HepG2 (cell line): Measurements from ENCODE around the gene RNF208. TPM values are rescaled to one million over a fixed set of nuclear protein-coding genes. Genes with fewer than 3 reads are reported as not detected.

ENCODE experiments used
- CTCF ChIP-seq: sonication (generic); formaldehyde crosslinking; IDR thresholded peaks from 2 replicates; pipeline ENCODE4 v1.5.0; 2020; ENCODE audit warnings: mild to moderate bottlenecking, missing genetic modification reagents, moderate library complexity
- MATR3 ChIP-seq: sonication (generic); formaldehyde crosslinking; IDR thresholded peaks from 2 replicates; pipeline ENCODE4 v1.4.0; 2020; ENCODE audit warnings: missing genetic modification reagents
- PHF5A ChIP-seq: IDR thresholded peaks from one replicate; pipeline ENCODE4 v1.6.1; 2018; ENCODE audit warnings: low read depth, missing genetic modification reagents; ENCODE audit not compliant: unreplicated experiment
- PPARG ChIP-seq: conservative IDR thresholded peaks from 2 replicates; pipeline ENCODE4 v1.6.1; 2016; ENCODE audit warnings: missing biosample characterization, missing genetic modification reagents
- SIN3B ChIP-seq: fragments of 150-350 bp; IDR thresholded peaks from 2 replicates; pipeline ENCODE4 v1.6.1; 2014; ENCODE audit warnings: low read length
- ZNF350 ChIP-seq: sonication (generic); formaldehyde crosslinking; IDR thresholded peaks from 2 replicates; pipeline ENCODE4 v1.4.0; 2020; ENCODE audit warnings: mild to moderate bottlenecking, low read depth, missing genetic modification reagents, borderline replicate concordance
- ZNF354B ChIP-seq: sonication (generic); formaldehyde crosslinking; IDR thresholded peaks from 2 replicates; pipeline ENCODE4 v1.8.0; 2022; ENCODE audit warnings: mild to moderate bottlenecking, missing genetic modification reagents
- ZNF614 ChIP-seq: IDR thresholded peaks from 2 replicates; pipeline ENCODE4 v1.6.1; 2018; ENCODE audit warnings: missing biosample characterization, missing genetic modification reagents, inconsistent platforms, borderline replicate concordance
- ZXDC ChIP-seq: sonication (generic); formaldehyde crosslinking; IDR thresholded peaks from 2 replicates; pipeline ENCODE4 v1.5.0; 2020; ENCODE audit warnings: mild to moderate bottlenecking, missing genetic modification reagents
- polyA plus RNA-seq, 8 experiments: library from polyadenylated mRNA; depleted of rRNA in 3 of 8; stranded (reverse) in 7 of 8; unstranded in 1 of 8; fragments of >200 nt; fragmentation: Illumina TruSeq in 4 of 8; extraction: Trizol in 4 of 8; gene quantifications; 2 replicates each; pipeline versions ENCODE4 v1.2.1 to v1.2.3, GENCODE V29; 2011 to 2016; ENCODE audit warnings: low read depth in 4 of 8, missing spikeins in 1 of 8, mixed read lengths in 1 of 8; ENCODE audit not compliant: insufficient read depth in 1 of 8
- total RNA-seq, 5 experiments: library from RNA; depleted of rRNA; stranded (reverse); fragments of >200 nt; fragmentation: Illumina TruSeq; extraction: Trizol; gene quantifications; 2 replicates each; pipeline ENCODE4 v1.2.3, GENCODE V29; 2016; ENCODE audit warnings: low read depth in 1 of 5
- TF ChIP-seq, protein P1 (sequence below): sonication (generic); formaldehyde crosslinking; IDR thresholded peaks from 2 replicates; pipeline ENCODE4 v1.4.0; 2020; ENCODE audit warnings: missing genetic modification reagents, borderline replicate concordance
- TF ChIP-seq, protein P2 (sequence below), 2 experiments: IDR thresholded peaks; 2 replicates each; pipeline ENCODE4 v1.6.1; 2011 to 2012; ENCODE audit warnings: low read length in 2 of 2, borderline replicate concordance in 1 of 2, low read depth in 1 of 2, mild to moderate bottlenecking in 1 of 2, moderate library complexity in 1 of 2
- TF ChIP-seq, protein P3 (sequence below): sonication (generic); formaldehyde crosslinking; IDR thresholded peaks from 2 replicates; pipeline ENCODE4 v1.4.0; 2020; ENCODE audit warnings: missing genetic modification reagents
- TF ChIP-seq, protein P4 (sequence below): sonication (generic); formaldehyde crosslinking; conservative IDR thresholded peaks from 2 replicates; pipeline ENCODE4 v1.8.0; 2022; ENCODE audit warnings: mild to moderate bottlenecking, moderate library complexity, missing genetic modification reagents

Gene RNF208
- total and polyA plus RNA-seq, 2 of the 13 experiments (the other 11 are each of a cell fraction or from before 2014, with no cell fraction given), result 1.6 to 2.1 TPM

DNA sequence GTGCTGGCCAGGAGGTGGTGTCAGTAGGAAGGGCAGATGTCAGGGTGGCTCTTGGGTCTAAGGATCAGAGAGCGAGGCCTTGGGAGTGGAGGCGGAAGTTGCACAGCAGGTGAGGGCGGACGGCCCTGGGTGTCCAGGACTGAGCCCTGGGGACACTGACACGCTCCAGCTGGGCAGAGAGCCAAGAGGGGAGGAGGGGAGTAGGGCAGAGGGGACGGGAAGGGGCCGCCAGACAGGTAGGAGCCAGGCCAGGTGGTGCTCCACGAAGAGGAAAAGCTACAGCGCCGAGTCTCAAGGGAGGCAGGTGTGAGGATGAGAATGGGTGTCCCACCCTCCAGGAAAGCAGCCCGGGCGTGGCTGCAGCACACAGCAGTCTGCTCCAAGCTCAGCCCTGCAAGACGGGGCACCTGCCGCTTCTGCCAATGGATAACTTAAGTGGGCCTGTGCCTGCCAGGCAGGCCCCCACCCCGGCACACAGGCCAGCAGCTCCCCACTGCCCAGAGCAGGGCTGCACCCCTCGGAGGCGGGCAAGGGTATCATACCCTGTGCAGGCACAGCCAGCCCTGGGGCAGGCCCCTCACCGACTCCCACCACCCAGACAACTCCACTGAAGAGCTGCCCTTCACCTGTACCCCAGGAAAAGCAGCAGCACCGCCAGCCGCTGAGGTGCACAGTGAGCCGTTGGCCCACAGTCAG, 26.4 kb downstream of the RNF208 start (continued):
- TF ChIP-seq ZNF350 (CRISPR knock-in tag) (no peak), PPARG (CRISPR knock-in tag) (peak; percentile 68; the same call in 1 of the 2 replicates), SIN3B (no peak), ZNF354B (CRISPR knock-in tag) (no peak), MATR3 (CRISPR knock-in tag) (no peak), PHF5A (CRISPR knock-in tag) (no peak), ZNF614 (CRISPR knock-in tag) (no peak), CTCF (CRISPR knock-in tag) (peak; percentile 37; the same call in 1 of the 2 replicates), ZXDC (no peak)
- TF ChIP-seq, protein P1, sequence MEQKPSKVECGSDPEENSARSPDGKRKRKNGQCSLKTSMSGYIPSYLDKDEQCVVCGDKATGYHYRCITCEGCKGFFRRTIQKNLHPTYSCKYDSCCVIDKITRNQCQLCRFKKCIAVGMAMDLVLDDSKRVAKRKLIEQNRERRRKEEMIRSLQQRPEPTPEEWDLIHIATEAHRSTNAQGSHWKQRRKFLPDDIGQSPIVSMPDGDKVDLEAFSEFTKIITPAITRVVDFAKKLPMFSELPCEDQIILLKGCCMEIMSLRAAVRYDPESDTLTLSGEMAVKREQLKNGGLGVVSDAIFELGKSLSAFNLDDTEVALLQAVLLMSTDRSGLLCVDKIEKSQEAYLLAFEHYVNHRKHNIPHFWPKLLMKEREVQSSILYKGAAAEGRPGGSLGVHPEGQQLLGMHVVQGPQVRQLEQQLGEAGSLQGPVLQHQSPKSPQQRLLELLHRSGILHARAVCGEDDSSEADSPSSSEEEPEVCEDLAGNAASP (CRISPR knock-in tag), result no peak
- TF ChIP-seq, protein P2, sequence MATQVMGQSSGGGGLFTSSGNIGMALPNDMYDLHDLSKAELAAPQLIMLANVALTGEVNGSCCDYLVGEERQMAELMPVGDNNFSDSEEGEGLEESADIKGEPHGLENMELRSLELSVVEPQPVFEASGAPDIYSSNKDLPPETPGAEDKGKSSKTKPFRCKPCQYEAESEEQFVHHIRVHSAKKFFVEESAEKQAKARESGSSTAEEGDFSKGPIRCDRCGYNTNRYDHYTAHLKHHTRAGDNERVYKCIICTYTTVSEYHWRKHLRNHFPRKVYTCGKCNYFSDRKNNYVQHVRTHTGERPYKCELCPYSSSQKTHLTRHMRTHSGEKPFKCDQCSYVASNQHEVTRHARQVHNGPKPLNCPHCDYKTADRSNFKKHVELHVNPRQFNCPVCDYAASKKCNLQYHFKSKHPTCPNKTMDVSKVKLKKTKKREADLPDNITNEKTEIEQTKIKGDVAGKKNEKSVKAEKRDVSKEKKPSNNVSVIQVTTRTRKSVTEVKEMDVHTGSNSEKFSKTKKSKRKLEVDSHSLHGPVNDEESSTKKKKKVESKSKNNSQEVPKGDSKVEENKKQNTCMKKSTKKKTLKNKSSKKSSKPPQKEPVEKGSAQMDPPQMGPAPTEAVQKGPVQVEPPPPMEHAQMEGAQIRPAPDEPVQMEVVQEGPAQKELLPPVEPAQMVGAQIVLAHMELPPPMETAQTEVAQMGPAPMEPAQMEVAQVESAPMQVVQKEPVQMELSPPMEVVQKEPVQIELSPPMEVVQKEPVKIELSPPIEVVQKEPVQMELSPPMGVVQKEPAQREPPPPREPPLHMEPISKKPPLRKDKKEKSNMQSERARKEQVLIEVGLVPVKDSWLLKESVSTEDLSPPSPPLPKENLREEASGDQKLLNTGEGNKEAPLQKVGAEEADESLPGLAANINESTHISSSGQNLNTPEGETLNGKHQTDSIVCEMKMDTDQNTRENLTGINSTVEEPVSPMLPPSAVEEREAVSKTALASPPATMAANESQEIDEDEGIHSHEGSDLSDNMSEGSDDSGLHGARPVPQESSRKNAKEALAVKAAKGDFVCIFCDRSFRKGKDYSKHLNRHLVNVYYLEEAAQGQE (IDR thresholded peaks at IDR 0.05; ENCODE audit: borderline replicate concordance in 1 of 2, low read depth in 1 of 2, low read length in 2 of 2), result no peak
- TF ChIP-seq, protein P3, sequence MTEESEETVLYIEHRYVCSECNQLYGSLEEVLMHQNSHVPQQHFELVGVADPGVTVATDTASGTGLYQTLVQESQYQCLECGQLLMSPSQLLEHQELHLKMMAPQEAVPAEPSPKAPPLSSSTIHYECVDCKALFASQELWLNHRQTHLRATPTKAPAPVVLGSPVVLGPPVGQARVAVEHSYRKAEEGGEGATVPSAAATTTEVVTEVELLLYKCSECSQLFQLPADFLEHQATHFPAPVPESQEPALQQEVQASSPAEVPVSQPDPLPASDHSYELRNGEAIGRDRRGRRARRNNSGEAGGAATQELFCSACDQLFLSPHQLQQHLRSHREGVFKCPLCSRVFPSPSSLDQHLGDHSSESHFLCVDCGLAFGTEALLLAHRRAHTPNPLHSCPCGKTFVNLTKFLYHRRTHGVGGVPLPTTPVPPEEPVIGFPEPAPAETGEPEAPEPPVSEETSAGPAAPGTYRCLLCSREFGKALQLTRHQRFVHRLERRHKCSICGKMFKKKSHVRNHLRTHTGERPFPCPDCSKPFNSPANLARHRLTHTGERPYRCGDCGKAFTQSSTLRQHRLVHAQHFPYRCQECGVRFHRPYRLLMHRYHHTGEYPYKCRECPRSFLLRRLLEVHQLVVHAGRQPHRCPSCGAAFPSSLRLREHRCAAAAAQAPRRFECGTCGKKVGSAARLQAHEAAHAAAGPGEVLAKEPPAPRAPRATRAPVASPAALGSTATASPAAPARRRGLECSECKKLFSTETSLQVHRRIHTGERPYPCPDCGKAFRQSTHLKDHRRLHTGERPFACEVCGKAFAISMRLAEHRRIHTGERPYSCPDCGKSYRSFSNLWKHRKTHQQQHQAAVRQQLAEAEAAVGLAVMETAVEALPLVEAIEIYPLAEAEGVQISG (CRISPR knock-in tag), result peak; percentile 13; the same call in 1 of the 2 replicates
- TF ChIP-seq, protein P4, sequence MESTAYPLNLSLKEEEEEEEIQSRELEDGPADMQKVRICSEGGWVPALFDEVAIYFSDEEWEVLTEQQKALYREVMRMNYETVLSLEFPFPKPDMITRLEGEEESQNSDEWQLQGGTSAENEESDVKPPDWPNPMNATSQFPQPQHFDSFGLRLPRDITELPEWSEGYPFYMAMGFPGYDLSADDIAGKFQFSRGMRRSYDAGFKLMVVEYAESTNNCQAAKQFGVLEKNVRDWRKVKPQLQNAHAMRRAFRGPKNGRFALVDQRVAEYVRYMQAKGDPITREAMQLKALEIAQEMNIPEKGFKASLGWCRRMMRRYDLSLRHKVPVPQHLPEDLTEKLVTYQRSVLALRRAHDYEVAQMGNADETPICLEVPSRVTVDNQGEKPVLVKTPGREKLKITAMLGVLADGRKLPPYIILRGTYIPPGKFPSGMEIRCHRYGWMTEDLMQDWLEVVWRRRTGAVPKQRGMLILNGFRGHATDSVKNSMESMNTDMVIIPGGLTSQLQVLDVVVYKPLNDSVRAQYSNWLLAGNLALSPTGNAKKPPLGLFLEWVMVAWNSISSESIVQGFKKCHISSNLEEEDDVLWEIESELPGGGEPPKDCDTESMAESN (CRISPR knock-in tag), result 0 out of 2 replicates have a peak, but pooled peaks have one; percentile 34
